ENCODE measurements around the gene PLCB1.

Gene PLCB1

DNA sequence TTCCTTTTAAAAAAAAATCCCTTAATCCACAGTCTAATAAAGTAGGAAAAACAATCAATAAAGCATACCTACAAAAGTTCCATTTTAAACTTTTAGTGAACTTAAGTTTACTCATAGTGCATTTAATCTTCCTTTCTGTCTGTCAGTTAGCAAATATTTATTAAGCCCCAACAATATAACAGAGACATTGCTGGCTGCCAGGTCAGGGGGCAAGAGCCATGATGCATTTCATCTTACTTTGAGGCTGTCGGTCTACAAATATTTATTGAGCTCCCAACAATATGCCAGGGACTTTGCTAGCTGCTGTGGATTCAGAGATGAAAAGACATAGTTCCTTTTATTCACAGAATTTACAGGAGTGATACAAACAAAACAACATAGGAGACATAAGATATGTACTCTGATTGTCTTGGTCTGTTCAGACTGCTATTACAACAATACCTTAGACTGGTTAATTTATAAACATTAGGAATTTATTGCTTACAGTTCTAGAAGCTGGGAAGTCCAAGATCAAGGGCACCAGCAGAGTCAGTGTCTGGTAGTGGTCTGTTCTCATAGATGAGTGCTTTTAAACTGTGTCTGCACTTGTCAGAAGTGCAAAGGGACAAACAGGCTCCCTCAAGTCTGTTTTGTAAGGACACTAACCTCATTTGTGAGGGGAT lies 118.6 kb downstream of the PLCB1 start:
- no peak for DNase-seq

DNA sequence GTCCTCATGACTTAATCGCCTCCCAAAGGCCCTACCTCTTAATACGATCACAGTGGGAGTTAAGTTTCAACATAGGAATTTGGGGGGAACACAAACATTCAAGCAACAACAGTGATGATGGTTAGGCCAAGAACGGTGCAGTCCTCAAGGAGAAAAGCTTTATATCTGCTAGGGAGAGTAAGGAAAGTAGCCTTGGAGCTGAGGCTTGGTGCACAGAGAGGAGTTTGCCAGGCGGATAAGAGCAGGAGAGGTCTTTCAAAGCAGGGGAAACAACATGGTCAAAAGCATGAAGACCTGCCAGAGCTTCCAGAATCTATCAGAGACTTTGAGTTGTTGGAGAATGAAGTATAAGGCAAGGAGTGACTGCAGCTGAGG lies 119.1 kb downstream of the PLCB1 start:
- no peak for DNase-seq

DNA sequence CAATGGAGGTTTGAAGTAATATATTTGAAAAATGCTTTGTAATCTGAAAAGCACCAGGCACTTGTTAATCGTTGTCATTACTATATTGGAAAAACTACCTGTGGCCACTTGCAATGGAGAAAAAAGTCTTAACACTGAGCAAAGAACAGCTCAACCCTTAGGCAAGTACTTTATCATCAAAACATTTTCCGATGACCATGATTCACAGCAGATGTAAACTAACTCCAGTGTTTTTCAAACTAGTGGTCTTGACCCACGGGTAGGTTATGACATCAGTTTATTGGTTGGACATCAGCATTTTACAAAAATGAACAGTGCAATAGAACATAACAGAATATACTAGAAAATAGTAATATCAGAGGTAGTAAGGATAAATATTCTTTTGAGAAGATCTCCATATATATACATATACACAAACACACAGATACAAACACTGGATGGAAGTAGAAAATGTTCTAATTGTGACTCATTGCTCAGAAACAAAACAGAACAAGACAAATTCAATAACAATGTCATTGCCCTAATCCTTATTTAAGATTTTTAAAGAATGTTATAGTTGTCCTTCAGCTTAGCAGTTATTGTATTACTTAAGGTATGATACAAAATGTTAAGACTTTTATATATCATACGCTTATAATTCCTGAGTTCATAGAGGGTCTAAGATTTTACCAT lies 123.0 kb downstream of the PLCB1 start:
- no peak for DNase-seq

DNA sequence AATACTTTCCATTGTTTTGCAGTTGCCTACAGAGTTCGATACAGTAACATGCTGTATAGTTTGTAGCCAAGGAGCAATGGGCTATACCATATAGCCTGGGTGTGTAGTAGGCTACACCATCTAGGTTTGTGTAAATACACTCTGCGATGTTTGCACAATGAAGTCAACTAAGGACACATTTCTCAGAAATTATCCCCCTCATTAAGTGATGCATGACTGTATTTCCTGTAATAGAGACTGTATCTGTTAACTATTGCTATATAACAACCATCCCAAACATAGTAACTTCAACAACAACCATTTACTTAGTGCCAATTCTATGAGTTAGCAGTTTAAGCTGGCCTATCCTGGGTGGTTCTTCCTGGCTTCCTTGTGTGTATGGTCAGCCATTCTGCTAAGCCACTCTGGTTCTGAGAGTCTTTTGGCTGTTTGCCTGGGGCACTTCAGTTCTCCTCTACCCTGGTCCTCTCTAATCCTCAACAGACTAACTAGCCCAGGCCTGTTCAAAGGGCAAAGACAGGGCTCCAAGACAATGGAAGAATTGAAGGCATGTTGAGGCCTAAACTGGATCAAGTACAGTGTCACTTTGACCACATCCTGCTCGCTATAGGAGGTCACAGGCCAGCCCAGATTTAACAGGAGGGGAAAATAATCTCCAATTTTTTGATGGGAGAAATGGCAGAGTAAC lies 124.0 kb downstream of the PLCB1 start:
- DNase-seq = no peak

DNA sequence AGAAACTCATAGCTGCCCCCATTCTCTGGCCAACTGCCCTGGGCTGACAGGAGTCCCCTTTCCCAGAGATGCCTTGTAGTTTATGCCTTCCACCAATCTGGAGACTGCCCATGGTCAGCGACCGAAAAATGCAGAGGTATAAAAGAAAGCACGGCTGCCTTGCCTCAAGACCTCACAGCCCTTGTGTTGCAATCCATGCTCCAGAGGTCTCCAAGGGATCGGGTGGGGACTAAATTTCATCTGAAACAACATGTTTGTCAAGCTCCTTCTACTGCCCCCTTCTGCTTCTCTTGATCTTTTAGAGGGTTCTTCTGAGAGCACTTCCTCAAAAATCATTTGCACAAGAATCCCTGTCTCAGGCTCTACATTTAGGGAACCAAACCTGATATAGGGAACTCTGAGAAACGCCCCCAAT lies 128.8 kb downstream of the PLCB1 start:
- DNase-seq = peak in 1 of 2 donors; percentile 6

DNA sequence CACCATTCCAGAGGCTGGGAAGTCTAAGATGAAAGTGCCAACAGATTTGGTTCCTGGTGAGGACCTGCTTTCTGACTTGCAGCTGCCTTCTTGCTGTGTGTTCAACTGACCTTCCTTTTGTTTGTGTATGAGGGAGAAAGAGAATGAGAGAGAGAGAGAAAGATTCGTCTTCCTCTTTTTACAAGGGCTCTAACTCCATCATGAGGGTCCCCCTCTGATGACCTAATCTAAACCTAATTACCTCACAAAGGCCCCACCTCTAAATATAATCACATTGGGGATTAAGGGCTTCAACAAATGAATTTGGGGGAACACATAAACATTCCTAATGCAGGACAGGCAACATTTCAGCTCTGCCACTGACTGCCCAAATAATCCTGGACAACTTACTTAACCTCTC lies 130.7 kb downstream of the PLCB1 start:
- DNase-seq = no peak

DNA sequence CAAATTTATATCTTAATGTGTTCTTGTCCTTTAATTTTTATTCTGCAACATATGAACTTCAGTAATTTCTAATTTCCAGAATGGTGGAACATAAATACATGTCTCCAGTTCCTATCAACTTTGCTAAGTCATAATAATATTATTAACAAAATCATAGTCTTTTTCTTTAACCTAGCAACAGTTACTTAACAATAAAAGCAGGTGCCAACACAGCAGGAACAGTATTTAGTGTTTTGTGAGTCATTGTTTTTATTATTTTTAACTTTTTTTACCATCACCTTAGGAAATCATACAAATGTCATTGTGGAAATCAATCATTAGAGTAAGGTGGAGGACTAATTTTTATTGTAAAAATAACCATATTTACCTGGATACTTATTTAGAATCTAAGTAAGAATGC lies 133.5 kb downstream of the PLCB1 start:
- DNase-seq = no peak

DNA sequence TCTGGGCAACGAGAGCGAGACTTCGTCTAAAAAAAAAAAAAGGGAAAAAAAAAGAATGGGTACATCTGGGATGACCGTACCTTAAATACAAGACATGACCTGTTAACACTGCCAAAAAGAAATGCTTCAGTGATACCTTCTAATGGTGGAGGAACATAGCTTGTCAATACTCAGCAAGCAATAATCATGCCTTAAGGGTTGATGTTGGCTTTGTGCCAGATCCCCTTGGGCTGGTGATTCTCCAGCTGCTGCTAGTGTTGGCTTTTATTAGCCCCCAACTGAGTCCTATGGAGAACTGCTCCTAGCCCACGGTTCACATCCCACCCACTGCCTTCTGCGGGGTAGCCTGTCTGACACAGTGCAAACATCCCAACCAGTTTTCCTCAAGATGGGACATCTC lies 134.9 kb downstream of the PLCB1 start:
- no peak for DNase-seq

DNA sequence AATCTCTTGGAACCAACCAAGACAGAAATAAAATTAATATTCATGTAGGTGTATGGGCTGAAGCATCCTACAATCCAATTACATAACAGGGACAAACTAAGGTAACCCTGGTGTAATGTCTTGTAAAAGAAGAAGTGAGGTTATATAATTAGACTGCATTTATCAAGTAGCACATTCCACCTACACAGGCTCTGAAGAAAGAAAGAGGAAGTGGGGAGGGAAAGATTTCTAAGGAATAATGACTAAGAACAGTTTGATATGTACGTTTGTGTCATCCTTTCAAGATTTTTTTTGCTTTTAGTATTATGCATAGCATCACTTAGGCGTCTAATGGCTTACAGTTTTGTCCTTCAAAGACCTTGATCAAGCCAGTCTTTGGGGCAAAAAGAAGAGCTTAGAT lies 139.7 kb downstream of the PLCB1 start:
- DNase-seq = peak in 1 of 2 donors; percentile 82

DNA sequence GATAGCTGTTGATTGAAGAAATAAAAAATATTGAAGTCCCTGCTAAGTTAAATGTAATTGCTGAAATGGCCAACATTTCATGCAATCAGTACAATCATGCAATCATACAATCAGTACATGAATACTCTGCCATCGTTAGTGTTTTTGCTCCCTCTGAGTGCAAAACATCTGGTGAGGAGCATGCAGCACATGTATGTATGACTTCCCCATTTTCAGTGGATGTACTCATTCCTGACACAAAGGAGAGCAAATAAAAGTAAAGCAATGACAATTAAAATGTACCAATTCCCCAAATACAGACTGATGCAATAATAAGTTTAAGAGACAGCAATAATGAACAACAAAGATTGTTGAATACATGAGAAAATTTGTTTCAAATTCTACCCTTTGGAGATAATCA lies 140.7 kb downstream of the PLCB1 start:
- DNase-seq = peak in 1 of 2 donors; percentile 56

DNA sequence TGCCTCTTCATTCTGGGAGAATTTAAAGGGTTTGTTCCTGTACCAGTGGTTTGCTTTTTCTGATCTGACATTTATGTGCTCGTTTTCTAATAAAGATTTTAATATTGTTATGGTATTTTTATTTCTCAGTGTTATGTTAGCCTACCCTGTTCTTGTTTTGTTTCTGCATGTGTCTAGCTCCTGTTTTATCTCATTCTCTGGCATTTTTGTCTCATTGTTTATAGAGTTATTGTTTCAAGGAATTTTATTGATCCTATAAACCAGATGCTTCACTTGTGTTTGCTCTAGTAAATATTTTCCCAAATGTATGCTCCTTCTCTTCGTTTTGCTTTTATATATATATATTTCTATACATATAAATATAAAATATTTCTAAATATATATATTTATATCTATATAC lies 152.8 kb downstream of the PLCB1 start:
- no peak for DNase-seq

DNA sequence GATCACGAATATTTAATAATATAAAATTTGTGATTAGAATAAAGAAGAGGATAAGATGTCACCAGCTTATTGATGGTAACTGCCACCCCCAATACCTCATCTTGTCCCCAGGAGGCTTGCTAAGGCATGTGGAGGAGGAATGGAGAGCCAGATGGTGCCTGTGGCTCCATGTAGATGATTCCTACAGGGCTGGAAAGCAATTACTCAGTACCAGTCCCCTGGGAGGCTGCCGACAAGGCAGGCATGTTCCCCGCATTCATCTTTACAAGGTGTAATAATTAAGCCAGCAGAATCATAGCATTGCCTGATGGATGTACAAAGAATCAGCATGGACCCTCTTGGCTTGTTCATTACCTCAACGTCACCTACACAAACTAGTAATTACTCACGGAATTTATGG lies 155.3 kb downstream of the PLCB1 start:
- no peak for DNase-seq

DNA sequence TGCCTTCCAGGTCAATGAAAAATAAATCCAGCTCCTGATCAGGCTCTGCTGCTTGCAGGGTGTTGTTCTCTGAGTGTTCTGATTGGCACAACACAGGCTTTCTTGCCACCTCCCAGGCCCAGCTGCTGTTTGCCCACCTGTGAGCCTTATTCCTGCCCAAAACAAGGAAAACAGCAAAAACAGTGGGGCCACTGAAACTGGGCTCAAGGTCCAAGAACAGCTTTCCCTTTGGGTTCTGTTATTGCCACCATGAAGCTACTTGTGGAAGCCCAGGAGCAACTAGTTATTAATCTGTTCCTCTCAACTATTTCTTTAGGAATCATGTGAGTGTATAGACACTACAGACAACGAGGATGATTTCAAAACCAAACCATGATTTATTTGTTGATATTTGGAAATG lies 159.1 kb downstream of the PLCB1 start:
- DNase-seq = no peak

DNA sequence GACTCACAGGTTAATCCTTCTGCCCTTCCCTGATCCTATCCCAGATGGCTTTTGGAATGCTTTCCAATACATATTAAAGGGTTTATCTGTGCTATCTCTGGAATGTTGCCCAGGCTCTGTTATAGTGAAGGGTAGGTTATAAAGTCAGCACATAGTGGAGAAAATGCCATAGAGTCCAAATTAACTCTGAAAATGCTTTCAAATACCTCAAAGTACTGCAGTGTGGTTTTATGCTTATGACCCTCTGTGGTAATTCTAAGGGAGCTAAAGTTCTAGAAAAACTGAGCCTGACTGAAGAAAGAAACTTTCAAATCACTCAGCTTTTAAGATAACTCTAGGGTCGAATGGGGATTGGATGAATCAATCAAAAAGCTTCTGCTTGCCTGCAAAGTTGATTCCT lies 159.8 kb downstream of the PLCB1 start:
- no peak for DNase-seq

DNA sequence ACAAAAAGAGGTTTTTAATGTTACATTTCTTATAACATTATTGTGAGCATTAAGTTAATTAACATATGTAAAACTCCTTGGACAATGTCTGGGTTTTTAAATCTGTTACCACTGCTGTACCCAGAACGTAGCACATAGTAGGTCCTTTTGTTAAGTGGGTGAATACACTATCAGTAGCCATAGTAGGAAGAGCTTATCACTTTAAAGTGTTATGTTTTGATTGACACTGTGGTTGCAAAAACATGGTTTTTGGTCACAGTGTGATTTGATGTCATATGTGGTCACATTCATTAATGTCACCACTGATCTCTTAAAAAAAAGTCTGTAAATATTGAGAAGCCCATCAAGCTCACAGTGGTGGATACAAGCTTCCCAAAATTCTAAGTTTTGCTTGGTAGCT lies 160.7 kb downstream of the PLCB1 start:
- no peak for DNase-seq

DNA sequence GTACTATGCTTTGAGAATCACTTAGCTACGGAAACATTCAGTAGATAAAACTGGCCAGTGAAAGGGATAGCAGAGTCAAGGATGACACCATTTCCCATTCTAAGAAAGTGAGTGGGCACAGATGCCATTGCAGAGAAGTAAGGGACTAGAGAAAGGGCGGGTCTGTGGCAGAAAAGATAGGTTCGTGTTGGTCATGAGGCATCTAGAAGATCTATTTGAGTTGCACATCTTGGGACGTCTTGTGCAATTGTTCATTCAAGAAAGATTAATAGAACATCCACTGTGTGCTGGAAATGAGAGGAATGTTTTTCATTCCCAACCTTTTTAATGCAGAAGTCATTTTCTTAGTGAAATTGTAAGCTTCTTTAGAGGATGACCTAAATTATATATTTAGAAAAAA lies 161.7 kb downstream of the PLCB1 start:
- DNase-seq = no peak

DNA sequence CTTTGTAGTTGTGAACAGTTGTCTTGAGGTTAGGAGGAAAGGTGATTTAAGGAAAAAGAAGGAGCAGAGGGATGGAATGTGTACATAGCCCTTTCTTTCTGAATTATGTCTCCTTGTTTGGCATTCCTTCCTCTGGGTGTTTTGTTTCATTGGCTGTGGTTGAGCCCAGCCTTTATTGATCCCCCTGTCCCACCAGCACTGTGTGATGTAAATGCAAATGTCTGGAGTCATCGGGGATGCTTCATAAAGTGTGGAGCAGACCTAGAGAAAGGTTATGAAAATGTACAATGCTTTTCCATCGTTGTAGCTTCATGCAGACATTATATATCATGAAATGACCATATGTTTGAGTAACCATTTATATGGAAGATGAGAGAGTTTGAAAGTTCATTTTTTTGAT lies 164.5 kb downstream of the PLCB1 start:
- no peak for DNase-seq

DNA sequence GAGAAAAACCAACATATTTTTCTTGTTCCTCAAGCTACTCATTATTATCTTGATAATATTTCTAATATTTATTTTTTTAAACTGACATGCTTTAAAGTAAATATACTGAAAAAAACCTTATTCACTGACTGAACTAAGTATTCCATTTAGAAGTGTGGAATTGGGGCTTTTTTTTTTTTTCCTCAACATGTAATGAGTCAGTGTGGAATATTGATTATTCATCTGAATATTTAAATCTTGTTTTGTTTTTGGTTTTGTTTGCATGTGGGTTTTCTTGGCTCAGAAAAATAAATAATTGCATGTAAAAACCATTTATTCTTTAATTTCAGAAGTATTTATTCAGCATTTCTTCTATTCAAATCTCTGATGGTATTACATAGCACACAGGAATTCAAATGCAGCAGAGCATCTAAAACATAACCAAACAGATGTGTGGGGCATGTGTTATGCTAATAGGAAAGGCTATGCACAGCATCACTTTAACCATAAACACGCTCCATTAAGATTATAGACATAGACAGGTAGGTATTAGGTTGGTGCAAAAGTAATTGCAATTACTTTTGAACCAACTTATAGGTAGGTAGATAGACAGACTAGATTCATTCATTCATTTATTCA lies 166.5 kb downstream of the PLCB1 start:
- DNase-seq = no peak

DNA sequence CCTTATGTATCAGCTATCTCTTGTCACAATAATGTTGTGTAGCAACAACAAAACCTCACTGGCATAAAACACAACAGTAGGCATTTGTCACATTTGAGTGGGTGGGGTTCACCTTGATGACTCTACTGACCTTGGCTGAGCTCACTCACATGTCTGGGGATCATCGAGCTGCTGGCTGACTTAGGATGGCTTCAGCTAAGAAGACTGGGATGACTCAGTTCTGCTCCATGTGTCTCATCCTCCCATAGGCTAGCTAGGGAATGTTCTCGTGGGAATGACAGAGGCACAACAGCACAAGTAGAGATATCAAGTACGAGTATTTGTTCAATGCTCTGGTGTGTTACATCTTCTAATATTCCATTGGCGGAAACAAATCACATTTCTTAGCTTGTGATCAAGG lies 167.9 kb downstream of the PLCB1 start:
- no peak for DNase-seq

DNA sequence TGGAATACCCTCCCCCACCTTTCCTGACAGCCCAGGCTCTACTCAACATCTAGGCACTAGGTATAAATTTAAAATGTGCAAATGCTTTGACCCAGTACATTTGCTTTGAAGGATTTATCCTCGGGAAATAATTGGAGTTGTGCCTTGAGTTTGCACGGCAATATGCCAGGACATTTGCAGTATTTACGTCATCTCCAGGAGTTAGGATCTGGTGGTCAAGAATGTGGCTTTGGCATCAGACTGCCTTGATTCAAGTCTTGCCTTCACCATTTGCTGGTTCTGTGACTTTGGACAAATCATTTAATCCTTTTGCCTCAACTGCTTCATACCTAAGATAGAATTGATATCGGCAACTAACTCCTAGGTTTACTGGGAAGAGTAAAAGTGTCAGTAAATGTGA lies 169.6 kb downstream of the PLCB1 start:
- DNase-seq = no peak

DNA sequence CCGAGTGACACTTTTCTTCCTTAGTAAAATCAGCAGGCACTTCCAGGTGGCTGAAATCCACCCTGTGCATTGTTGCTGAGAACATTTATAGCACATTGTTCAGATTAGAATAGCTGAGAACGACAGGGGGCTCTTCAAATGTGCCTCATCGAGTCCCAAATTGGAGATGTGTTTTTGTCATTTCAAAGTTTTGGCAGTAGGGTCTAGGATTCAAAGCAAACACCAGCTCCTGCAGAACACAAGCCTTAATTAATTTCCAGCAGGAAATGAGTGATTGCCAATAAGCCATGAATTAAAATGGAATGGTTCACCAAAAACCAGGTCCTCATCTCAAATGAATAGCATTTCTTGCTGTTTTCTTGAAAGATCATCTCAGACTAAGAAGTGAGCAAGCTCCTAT lies 171.6 kb downstream of the PLCB1 start:
- DNase-seq = no peak

DNA sequence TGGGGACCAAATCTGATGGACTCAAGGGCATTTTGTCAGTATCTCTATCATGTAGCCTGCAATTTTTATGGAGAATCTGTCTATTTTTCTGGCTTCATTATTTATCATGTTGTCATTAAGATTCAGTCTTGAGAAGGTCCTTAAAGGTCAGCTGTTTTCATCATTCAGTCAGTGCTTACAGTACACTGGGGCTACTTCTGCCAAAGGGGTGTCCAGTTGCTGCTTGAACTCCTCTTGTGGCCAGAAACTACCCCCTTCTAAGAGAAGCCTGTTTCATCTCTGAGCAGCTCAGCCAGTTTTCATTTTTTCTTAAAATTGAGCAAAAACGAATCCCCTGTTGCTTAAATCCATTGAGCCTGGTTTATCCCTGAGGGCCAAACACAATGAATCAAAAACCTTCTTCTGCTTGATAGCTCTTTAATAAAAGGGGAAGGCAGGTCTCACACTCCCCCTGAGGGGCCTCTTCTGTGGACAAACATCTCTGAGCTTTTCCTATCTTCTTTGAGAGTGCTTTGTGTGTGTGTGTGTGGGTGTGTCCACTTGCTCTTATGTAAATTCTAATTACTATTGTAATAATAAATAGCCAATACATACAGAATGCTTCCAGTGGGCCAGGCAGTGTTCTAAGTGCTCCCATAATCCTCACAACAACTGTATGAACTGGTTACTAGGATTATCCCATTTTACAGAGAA lies 172.2 kb downstream of the PLCB1 start:
- DNase-seq = no peak

DNA sequence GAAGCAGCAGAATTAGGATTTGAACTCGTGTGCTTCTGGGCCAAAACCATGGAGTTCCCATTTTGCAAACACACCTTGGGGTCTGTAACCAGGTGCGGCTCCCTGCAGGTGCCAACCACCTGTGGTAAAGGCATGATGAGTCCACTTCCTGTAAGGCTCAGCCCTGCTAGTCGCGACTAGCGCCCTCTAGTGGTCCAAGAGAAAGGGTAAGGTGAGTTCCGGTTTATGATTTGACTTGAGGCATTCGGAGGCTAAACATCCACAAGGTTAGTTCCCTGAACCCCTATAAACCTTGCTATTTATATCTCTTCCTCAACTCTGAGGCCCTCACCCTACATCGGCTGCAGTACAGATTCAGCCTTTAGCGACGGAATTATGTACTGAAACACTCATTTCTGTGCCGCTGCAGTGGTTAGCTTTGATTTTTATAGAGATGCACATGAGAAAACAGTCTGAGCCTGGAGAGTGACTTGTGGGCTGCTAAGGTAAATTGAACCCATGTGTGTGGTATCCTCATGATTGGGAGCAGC lies 173.4 kb downstream of the PLCB1 start:
- DNase-seq = no peak
